HG02588 (cell line): Measurements from ENCODE around the gene DDI1.
A peak's percentile ranks its signal among the peaks of the same experiment; 100 is the strongest.
"Not testable (repeated sequence)": the region's sequence is repeated elsewhere in the genome, so short reads cannot be mapped to it uniquely, and the experiment has no call there.

Experiments used
- ATAC-seq: cut with Tn5 transposase; IDR thresholded peaks from one replicate; pipeline ENCODE4 v1.9.1; 2021; ENCODE audit warnings: mild to moderate bottlenecking, moderate library complexity; ENCODE audit not compliant: unreplicated experiment

The DDI1 gene

DNA sequence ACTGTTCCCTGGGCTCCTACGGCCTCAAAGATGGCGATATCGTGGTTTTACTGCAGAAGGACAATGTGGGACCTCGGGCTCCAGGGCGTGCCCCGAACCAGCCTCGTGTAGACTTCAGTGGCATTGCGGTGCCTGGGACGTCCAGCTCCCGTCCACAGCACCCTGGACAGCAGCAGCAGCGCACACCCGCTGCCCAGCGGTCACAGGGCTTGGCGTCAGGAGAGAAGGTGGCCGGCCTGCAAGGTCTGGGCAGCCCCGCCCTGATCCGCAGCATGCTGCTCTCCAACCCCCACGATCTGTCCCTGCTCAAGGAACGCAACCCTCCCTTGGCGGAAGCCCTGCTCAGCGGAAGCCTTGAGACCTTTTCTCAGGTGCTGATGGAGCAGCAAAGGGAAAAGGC lies 555 bp downstream of the DDI1 start:
- no peak for ATAC-seq

DNA sequence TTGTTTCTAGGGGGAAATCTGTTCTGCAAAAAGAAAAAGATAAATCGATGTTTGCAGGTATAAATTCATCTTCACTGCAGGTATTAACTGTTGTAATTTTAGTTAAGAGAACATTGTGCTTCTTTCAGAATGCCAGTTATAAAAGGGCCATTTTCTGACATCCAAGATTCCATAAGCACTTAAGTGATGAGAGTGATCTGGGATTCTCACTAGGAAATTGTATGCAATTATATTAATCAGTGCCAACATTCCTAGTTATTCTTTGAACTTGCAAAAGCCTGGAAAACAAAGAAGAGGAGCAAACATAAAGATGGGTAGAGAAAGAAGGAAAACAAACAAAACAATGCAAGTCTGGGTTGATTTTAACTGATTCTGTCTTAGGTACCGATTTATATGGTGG lies 5.4 kb downstream of the DDI1 start:
- ATAC-seq = no peak

DNA sequence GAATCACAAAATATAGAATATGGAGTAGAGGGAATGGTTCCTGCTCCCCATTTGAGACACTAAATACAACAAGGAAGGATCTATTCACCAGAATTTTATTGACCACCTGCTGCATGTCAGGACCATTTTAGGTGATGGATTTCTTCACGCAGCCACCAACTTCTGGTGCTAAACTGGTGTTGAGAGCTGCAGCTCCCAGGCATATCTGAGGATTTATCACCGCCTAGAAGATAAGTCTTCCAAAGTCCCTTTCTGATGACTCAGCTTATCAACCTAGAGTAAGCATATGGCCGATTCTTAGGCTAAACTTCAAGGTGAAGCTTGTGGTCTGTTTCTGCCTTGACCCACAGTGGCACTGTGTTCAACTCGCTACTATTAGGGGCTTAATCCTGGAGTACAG lies 6.7 kb downstream of the DDI1 start:
- ATAC-seq = no peak

DNA sequence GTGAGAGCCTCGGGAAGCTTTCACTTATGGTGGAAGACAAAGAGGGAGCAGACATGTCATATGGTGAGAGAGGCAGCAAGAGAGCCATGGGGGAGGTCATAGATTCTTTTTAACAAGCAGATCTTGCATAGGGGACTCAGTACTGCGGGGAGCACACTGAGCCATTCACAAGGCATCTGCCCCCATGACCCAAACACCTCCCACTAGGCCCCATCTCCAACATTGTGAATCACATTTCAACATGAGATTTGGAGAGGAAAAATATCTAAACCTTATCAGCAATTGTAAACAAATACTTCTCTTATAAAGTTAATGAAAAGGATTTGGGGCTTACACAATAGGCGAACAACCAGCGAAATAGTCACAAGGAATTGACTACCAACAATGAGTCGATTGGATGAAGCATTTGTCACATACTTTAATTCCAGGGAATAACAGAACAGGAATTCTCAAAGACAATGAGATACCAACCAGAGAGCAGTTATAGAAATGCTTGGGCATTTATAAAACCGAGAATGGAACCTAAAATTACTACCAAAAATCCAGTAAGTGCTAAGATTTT lies 7.3 kb downstream of the DDI1 start:
- no peak for ATAC-seq

DNA sequence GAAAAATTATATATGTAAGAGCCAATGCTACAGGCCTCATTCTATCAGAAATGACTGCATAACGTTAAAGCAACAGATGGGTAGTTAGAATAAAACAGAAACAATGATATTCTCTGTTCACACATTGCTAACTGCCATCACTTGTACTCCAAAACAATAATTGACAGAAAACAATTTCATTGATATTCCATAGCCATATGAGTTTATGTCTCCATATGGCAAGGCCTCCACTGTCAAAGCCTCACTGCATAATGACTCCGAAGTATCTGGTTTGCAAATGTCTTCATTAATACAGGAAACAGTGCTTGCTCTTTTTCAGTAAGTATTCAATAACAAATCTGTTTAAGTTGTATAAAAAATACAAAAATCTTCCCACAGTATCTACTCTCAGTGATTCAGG lies 9.9 kb downstream of the DDI1 start:
- no peak for ATAC-seq

DNA sequence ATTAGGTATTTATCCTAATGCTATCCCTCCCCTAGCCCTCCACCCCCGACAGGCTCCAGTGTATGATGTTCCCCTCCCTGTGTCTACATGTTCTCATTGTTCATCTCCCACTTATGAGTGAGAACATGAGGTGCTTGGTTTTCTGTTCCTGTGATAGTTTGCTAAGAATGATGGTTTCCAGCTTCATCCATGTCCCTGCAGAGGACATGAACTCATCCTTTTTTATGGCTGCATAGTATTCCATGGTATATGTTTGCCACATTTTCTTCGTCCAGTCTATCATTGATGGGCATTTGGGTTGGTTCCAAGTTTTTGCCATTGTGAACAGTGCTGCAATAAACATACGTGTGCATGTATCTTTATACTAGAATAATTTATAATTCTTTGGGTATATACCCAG lies 10.4 kb downstream of the DDI1 start:
- not testable (repeated sequence) for ATAC-seq

DNA sequence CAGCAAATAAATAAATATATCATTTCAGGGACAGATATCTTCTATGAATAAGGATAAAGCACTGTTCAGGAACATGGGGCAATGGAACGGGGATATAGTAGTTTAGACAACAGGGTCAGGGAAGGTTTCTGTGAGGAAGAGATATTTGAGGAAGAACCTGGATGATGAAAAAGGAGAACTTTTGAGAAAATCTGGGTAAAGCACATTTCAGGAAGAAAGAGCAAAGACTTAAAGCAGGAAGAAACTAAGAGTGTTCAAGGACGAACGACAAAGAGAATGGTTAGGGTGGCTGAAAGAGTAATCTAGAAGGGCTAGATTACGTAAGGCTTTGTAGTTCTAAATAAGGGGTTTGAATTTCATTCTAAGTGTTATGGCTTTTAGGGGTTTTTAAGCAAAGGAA lies 12.7 kb downstream of the DDI1 start:
- no peak for ATAC-seq

DNA sequence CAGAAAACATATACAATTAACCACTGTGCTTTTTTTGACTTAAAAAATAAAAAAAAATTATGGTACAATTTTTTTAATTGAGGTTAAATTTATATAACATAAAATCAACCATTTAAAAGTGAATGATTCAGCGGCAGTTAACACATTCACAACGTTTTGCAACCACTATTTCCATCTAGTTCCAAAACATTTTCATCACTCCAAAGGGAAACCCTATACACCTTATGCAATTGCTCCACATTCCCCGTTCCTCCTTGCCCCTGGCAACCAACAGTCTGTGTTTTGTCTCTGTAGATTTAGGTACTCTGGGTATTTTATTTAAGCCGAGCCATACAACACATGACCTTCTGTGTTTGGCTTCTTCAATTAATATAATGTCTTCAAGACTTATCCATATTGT lies 15.3 kb downstream of the DDI1 start:
- no peak for ATAC-seq

DNA sequence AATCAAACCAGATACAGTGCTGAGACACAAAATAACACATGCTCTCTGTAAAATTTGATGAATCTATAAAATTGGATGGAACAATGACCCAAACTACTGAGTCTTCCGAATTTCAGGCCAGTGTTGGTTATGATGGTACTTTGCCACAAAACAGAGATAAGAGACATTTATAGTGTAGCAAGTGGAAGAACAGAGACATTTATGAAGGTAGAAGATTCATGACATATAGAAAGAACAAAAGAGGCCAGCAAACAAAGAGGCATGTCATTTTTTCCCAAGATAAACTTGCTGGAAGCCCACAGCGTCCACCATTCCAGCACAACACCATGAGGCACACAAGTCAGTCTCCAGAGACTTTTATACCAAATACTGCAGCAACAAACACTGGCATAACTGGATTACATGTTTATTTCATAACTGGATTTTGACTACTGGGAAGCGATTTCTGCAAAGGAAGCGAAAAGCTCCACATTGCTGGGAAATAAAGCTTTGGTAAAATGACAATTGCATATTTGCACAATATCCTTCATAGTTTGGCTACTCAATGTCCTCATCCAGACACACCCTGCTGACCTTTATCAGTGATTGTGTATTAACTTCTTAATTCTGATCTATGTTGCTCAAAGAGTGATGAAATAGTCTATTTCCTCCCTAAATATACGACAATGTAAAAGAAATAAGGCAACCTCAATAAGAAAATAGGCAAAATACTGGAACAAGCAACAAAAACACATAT lies 17.5 kb downstream of the DDI1 start:
- no peak for ATAC-seq

DNA sequence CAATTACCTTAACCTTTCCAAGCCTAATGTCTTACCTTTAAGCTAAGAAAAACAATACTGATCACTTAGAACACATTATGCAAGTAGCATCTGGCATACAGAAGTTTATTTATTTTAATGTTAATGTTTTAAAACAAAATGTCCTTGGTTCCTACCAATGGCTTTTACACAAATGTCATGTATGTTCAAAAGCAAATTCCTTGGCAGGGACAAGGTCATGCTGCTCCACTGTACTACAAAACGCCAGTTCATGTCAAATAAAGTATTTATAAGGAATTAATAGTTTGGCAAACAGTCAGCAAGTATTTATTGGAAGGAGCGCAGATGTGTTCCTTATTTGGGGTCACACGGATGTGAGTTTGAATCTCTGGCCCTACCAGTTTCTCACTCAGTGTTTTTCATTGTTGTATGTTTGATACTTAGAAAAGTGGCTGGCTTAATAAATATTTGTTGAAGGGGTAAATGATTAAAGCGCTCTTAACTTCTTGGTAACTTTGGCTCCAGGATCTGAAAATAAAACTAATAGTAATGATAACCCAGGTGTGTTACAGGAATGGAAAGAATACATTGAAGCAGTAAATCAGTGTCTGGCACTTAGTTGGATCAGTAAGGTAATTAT lies 18.6 kb downstream of the DDI1 start:
- ATAC-seq = no peak

DNA sequence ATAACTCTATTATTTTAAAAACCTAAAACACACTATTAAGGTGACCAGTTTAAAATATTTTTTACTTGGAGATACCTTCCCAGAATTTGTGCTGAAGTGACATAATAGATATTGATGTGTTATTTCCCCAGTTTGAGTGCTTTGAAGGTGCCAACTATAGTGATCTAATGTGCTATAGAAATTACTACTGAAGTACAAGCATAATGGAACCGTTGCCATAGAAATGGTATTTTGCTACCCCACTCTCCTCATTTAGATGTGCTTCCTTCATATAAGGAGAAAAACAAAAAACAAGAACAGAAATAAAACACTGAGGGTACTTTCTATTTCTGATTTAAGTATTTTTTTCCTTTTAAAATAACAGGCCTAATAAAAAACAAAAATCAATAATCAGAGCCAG lies 19.2 kb downstream of the DDI1 start:
- no peak for ATAC-seq

DNA sequence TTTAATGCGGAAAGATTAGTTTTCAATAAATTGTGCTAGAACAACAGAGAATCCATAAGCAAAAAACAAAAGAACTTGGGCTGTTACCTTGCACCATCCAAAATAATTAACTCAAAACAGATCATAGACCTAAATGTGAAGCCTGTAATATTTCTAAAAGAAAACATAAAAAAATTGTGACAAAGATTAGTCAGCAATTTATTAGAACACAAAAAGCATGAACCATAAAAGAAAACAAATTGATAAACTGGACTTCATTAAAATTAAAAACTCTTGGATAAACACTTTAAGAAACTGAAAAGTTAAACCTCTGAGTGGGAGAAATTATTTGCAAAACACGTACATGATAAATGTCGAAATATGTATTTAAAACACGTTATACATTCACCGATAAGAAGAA lies 21.5 kb downstream of the DDI1 start:
- no peak for ATAC-seq

DNA sequence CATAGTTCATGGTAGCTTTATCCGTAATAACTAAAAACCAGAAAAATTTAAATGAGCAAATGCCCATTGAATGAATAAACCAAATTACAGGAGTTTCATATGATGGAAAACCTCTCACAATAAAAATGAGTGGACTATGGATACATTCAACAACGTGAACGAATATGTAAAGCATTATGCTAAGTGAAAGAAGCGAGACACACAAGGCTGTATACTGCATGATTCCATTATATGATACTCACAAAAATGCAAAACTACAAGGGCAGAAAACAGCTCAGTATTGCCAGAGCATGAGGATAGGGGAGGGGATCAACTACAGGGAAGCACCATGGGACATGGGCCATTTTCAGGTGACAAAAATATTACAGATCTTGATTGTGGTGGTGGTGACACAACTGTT lies 22.2 kb downstream of the DDI1 start:
- no peak for ATAC-seq

DNA sequence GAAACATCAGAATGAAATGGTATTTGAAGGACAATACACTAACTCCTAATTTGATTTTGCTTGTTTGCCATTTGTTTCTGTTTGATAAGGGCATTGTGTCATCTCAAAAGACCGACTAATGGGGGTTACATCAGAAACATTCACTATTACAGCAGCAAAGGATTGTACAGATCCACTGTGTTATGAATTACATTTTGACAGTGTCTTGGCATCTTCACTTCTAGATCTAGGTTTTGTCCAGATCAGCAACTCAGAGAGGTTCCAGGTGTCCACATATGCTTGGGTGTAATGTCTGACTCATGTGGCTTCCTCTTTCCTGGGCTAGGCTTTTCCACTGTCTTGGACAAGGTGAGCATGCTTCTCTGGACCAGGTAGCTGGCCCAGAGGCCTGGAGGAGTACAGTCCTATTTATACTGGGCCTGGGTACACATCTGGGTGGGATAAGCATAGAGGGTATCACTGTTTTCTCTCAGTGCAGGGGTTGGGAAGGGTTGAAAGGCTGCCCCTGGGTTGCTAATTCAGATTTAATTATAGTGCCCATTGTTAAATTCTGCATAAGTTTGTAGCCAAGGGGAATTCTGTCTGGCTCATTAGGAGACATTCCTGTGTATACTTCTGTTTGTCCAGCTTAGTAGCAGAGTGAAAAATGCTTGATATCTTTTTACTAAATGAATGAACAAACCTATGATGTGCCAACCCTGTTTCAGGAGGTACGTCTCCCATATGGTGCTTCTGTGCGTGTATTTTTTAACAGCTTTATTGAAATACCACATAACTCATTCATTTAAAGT lies 23.8 kb downstream of the DDI1 start:
- no peak for ATAC-seq

DNA sequence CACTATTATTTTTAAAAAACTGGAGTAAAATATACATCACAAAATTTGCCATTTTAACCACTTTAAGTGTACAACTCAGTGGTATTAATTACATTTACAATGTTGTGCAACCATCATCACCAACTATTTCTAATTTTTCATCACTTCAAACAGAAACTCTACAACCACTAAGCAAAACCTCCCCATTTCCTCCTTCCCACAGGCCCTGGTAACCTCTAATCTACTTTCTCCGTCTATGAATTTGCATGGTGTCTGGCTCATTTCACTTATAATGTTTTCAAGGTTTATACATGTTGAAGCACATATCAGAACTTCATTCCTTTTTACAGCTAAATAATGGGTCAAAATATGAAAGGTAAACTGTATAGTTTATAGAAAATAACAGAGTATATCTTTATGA lies 24.4 kb downstream of the DDI1 start:
- no peak for ATAC-seq

DNA sequence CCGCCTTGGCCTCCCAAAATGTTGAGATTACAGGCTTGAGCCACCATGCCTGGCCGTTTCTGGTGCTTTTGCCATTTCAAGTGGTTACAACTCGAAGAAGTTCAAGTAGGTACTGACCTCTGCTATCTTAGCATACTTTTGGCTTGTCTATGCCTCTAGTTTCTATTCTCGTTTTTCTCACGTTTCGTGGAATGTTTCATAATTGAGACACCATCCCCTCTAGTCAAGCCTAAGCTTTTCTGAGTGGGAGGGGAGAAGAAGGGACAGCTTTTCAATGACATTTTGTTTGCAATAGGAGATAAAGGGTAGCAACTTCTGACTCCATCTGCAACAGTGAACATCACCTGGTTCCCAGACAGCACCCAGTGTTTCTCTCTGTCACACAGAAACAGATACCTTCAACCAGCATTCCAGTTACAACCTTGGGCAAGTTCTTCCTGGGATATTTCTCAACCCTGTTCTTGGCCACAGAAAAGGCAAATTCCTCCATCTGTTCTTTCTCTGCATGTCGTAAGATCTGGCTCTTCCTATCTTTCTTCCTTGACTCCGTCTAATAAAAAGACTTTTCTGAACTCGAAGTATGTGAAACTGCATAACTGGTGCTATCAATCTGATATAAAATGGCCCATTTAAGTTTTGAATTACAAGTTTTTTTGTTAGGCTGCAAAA lies 25.5 kb downstream of the DDI1 start:
- ATAC-seq = no peak

DNA sequence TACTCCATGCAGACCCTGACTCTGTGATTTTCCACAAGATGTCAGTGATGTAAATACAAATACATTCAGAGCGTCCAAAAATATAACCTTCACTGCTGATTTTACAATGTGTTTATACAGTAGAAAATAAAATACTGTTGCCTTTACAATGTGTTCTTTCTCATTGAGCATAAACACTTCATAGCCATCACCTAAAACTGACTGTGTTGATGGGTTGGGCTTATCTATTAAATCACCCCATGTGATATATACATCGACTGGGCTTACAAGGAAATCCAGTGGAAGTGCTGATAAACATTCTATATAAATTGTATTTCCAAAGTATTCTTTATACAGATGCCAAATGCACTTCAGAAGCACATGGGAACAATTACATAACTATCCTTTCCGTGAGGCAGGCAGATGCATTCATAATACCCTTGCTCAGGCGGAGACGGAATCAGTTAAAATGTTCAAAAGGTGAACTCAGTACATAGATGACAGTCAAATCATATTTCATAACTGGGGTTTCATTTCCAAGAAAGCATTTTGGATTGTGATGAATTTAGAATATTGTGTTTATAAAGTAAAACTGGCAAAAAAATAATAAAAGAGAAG lies 27.7 kb downstream of the DDI1 start:
- no peak for ATAC-seq

DNA sequence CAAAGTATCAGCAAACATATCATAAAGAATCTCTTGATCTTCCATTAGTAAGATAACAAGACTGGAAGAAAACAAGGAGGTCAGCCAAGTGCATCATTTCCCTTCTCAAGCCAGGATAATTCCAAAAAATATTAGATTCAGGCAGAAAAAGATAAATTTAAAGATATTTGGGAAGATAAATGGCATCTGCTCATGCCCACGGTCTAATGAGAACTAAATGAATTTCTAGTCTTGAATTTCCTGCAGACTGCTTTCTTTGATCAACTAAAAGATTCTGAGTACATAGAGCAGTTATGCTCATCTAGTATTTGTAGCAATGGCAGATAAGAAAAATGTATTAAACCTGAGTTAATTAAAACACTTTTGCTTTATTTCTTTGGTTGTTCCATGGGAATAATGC lies 31.1 kb downstream of the DDI1 start:
- ATAC-seq = no peak

DNA sequence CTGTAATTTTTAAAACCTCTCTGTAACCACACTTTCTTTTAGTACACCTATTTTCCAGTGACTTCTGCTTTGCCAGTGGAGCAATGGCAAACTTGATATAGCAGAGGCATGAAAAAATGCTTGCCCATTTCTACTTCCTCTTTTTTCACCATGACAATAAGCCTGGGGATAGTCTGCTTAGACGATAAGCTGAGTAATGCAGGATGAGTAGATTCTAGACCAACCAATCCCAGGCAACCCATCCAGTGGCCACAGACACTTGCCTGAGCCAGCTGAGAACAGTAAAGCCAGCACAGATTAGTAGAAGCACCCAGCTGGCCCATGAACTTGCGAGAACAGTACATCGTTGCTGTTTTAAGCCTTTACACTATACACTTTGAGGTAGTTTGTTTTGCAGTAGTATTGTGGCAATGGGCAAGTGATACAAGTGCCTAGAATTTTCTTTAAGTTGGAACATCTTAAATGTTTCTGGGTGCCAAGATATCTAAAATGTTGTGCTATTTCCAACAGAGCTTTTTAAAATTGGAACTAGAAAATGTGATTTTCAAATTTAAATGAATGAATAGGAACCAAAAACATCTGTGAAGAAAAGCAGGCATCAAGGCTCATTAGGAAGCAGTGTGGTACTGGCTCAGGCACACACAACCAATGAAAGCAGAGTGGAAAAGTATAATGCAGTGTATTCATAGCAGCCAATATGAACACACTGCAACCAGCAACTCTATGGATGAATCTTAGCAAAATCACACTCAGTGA lies 37.7 kb downstream of the DDI1 start:
- peak; percentile 89 for ATAC-seq

DNA sequence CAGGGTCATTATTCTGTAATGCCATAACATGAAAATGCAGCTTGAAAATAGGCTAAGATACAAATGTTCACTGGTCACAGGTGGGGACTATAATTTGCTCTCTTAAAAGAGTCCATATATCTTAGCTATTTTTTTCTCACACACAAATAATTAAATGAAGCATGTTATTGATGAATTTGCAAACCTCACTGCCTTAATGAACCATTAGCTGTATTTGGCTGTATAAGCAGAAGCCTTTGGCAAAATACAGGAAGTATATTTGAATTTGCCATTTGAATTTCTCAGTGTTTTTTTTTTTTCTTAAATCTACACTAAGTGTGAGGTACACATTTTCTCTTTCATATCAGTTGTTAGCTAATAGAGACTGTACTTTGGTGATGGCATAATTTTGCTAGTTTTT lies 38.7 kb downstream of the DDI1 start:
- no peak for ATAC-seq
